ENCODE data around the gene PLXNA2. TPM values are rescaled to one million over a fixed set of nuclear protein-coding genes. Genes with fewer than 3 reads are reported as not detected.

PLXNA2 gene
- total RNA-seq, 2 experiments from 2014 or later = 0.04 TPM; not detected in 1

DNA sequence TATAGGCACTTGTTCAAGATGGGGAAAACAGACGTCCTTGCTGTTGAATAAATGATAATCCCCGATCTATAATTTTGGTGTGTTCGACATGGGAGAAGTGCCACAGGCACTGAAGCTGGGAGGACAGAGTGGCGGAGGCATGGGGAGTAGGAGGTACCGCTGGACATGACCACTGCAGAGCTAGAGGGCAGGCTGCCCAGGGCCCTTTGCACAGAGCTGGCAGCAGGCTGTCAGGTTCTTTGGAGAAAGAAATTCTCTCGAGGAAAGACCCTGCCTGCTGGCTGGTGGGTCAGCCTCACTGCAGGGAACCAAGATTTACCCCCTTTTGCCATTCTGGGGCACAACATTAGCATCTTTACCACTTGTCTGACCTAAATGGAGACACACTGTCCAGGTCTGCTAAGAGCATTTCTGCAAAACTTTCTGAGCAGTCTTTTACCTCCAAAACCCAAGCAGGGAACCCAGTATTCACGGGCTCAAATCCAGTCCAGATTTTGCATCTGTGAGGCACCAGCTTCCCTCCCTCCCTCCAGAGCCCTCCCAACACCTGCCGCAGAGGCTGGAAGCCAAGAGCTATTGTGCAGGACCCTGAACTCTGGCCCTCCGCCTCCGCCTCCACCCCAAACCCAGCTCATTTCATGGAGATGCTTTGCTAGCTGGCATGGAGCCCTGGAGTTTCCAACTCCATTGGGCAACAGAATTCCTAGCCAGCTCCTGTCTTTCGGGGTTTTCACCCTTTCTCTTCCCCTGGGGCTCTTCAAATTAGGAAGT, 142.3 kb downstream of the PLXNA2 start:
- Mint-ChIP-seq H3K36me3 (ENCODE audit: low read depth) (no peaks in the 10 kb centered on the region), H3K27me3 (peaks cover 2% of the 10 kb centered on the region), H3K4me1 (no peaks in the 10 kb centered on the region), H3K9me3 (ENCODE audit: low read depth) (no peaks in the 10 kb centered on the region), H3K27ac (no peak overlapping the region), H3K4me3 (no peak overlapping the region)
- ATAC-seq (no peak), DNase-seq (no peak)
- ChIA-PET POLR2A (no interaction called here), CTCF (interaction anchor here (0.6 to 2.5 kb wide), 5 partner anchors 9 to 80 kb away, joined by 3 to 9 read pairs (median 4); no protein-coding TSS in a partner anchor)
- intact Hi-C loops (cut with DNase I, micrococcal nuclease) = no loop called here

- intact Hi-C loops (cut with DNase I, micrococcal nuclease) = no loop called here
- no peak overlapping the region for H3K4me3 Mint-ChIP-seq
- H3K27ac Mint-ChIP-seq = no peak overlapping the region
- ChIA-PET POLR2A (no interaction called here), CTCF (interaction anchor here (1.2 kb wide), 2 partner anchors 16 to 79 kb away, joined by 3 to 4 read pairs; no protein-coding TSS in a partner anchor)
- no peaks in the 10 kb centered on the region for H3K36me3 Mint-ChIP-seq (ENCODE audit: low read depth)
- no peaks in the 10 kb centered on the region for H3K4me1 Mint-ChIP-seq
- no peaks in the 10 kb centered on the region for H3K9me3 Mint-ChIP-seq (ENCODE audit: low read depth)
- peaks cover 2% of the 10 kb centered on the region for H3K27me3 Mint-ChIP-seq
- no peak for ATAC-seq
- no peak for DNase-seq
These were observed 143.3 kb downstream of the PLXNA2 start for GRCh38 chr1:208100906-208101305.

- H3K4me3 Mint-ChIP-seq = no peak overlapping the region
- CTCF ChIA-PET = no interaction called here
- ATAC-seq (no peak), DNase-seq (no peak)
- H3K36me3 Mint-ChIP-seq (ENCODE audit: low read depth) = no peaks in the 10 kb centered on the region
- H3K4me1 Mint-ChIP-seq = no peaks in the 10 kb centered on the region
- POLR2A ChIA-PET = no interaction called here
- intact Hi-C loops (cut with DNase I, micrococcal nuclease) = no loop called here
- H3K9me3 Mint-ChIP-seq (ENCODE audit: low read depth) = no peaks in the 10 kb centered on the region
- peaks cover 2% of the 10 kb centered on the region for H3K27me3 Mint-ChIP-seq
- H3K27ac Mint-ChIP-seq = no peak overlapping the region
These were observed 144.1 kb downstream of the PLXNA2 start for GRCh38 chr1:208100106-208100505.

- no peak overlapping the region for H3K27ac Mint-ChIP-seq
- H3K9me3 Mint-ChIP-seq (ENCODE audit: low read depth) = no peaks in the 10 kb centered on the region
- intact Hi-C loops (cut with DNase I, micrococcal nuclease) = no loop called here
- no peaks in the 10 kb centered on the region for H3K36me3 Mint-ChIP-seq (ENCODE audit: low read depth)
- ChIA-PET POLR2A (no interaction called here), CTCF (no interaction called here)
- no peak overlapping the region for H3K4me3 Mint-ChIP-seq
- ATAC-seq (no peak), DNase-seq (no peak)
- H3K4me1 Mint-ChIP-seq = no peaks in the 10 kb centered on the region
- H3K27me3 Mint-ChIP-seq = peaks cover 2% of the 10 kb centered on the region
These were observed 145.4 kb downstream of the PLXNA2 start for GRCh38 chr1:208098773-208099172.

DNA sequence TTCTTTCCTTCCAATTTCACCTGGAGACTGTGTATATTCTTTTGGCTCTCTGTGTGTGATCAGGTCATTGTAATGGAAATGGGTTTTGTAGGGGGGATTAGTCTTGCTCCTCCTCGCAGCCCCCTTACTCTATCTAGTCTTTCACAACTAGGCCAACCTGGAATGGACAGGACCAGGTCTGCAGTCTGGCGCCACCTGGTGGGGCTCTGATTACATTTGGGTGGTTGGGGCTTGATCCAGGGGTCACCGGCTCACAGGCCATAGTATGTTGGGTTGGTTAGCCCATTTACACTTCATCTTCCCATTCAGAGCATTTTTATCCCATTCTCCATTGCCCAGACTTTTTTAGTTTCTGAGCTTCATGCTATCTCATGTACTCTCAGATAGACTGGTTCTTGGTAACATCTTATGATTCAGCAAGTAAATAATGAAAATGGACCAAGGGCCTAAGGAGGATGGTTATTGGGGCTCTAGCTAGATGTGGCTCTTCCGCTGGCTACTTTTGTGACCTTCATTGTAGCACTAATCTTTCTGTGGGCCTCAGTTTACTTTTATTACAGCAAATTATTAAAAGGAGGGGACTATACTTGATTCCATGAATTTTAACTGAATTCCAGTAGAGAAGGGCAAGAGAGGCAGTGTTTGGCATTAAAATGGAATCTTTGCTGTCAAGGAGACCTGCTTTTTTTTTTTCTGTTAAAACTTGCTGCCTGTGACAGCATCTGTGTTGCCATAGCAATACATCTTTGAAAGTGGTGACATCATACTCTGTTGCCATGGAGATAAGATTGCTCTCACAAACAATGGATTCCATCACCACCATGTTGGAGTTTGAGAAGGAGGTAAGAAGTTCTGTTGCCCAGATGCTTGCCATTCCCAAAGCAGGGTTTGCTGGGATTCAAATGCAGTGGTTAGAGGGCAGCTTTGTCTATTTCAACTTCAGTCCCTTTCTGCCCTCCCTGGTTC, 150.1 kb downstream of the PLXNA2 start:
- Mint-ChIP-seq H3K9me3 (ENCODE audit: low read depth) (no peaks in the 10 kb centered on the region), H3K27ac (no peak overlapping the region), H3K36me3 (ENCODE audit: low read depth) (no peaks in the 10 kb centered on the region), H3K4me3 (no peak overlapping the region), H3K27me3 (no peaks in the 10 kb centered on the region), H3K4me1 (no peaks in the 10 kb centered on the region)
- intact Hi-C loops (cut with DNase I, micrococcal nuclease) = loop anchor here (1.0 to 2.0 kb wide), 3 partner anchors 23 to 151 kb away; partner anchors contain the start of gene PLXNA2 (in 1 of the 2)
- ChIA-PET CTCF (interaction anchor here (0.5 to 4.2 kb wide), 12 partner anchors 9 to 218 kb away, joined by 3 to 61 read pairs (median 4); no protein-coding TSS in a partner anchor), POLR2A (no interaction called here)
- ATAC-seq = peak; percentile 64
- DNase-seq = peak; percentile 83

GRCh38 chr1:208093046-208093445, 151.1 kb downstream of the PLXNA2 start:
- H3K27ac Mint-ChIP-seq = no peak overlapping the region
- no peaks in the 10 kb centered on the region for H3K9me3 Mint-ChIP-seq (ENCODE audit: low read depth)
- no peaks in the 10 kb centered on the region for H3K27me3 Mint-ChIP-seq
- intact Hi-C loops (cut with DNase I, micrococcal nuclease) = loop anchor here (1.0 to 2.0 kb wide), 3 partner anchors 22 to 152 kb away; partner anchors contain the start of gene PLXNA2 (in 1 of the 2)
- DNase-seq (no peak), ATAC-seq (no peak)
- no peak overlapping the region for H3K4me3 Mint-ChIP-seq
- H3K4me1 Mint-ChIP-seq = peaks cover 4% of the 10 kb centered on the region
- no peaks in the 10 kb centered on the region for H3K36me3 Mint-ChIP-seq (ENCODE audit: low read depth)
- POLR2A ChIA-PET = no interaction called here
- CTCF ChIA-PET = interaction anchor here (1.0 to 4.2 kb wide), 8 partner anchors 10 to 217 kb away, joined by 3 to 61 read pairs (median 4); no protein-coding TSS in a partner anchor

DNA sequence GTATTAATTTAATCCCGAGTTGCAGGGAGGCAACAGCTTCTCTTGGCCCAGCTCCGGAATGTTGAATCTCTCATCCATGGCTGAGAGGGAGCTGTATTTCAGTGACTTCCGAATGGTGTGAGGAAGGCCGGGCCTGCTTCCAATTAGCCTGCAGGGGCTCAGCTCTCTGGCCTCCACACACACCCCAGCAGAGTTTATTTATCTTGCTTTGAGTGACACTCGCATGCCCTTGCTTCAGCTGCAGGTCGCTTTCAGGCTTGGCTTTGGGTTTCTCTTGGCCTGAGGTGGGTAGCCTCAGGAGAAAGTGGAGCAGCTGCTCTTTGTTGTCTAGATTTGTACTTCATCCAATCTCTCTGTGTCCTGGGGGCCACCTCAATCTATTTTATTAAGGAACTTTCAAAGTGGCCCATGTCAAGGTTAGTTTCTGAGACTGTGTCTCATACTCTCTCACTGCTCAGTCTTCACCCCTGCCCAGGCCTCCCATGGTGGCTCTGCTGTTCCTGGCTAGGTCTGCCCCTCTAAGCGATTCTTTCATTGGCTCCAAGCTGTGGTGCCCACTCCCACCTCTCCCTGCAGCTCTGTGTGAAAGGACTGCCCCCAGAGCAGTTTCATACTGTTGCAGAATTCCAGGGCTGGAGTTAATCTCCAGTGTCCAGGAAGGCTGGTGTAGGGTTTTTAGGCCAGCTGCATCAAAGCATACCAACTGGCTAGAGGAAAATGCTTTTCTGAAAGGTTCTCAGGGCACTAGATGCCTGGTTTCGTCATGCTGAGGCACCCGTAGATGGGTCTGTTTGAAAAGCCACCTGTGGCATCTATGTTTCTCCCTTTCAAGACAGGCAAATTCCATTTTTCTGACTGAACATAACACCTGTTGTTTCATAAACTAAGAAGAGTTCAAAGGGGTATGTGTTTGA, 153.5 kb downstream of the PLXNA2 start:
- no peaks in the 10 kb centered on the region for H3K36me3 Mint-ChIP-seq (ENCODE audit: low read depth)
- intact Hi-C loops (cut with DNase I, micrococcal nuclease) = no loop called here
- peaks cover 24% of the 10 kb centered on the region for H3K4me1 Mint-ChIP-seq
- H3K27ac Mint-ChIP-seq = no peak overlapping the region
- ChIA-PET CTCF (interaction anchor here (0.6 to 2.5 kb wide), 6 partner anchors 9 to 491 kb away, joined by 3 to 12 read pairs (median 4); no protein-coding TSS in a partner anchor), POLR2A (no interaction called here)
- DNase-seq (no peak), ATAC-seq (no peak)
- H3K4me3 Mint-ChIP-seq = no peak overlapping the region
- no peaks in the 10 kb centered on the region for H3K27me3 Mint-ChIP-seq
- H3K9me3 Mint-ChIP-seq (ENCODE audit: low read depth) = no peaks in the 10 kb centered on the region

- Mint-ChIP-seq H3K4me1 (peaks cover 25% of the 10 kb centered on the region), H3K9me3 (ENCODE audit: low read depth) (no peaks in the 10 kb centered on the region), H3K27me3 (no peaks in the 10 kb centered on the region), H3K36me3 (ENCODE audit: low read depth) (no peaks in the 10 kb centered on the region), H3K27ac (no peak overlapping the region), H3K4me3 (no peak overlapping the region)
- ATAC-seq = no peak
- ChIA-PET CTCF (interaction anchor here (0.8 to 2.5 kb wide), 5 partner anchors 9 to 155 kb away, joined by 3 to 12 read pairs (median 5); no protein-coding TSS in a partner anchor), POLR2A (no interaction called here)
- no peak for DNase-seq
- intact Hi-C loops (cut with DNase I, micrococcal nuclease) = loop anchor here in 1 of 2 experiments (5.0 kb wide), 1 partner anchor 443 kb away; the partner anchor contains the start of gene CR1L
These were observed 154.3 kb downstream of the PLXNA2 start for GRCh38 chr1:208089761-208090370.

GRCh38 chr1:208089149-208089548, 155.0 kb downstream of the PLXNA2 start:
- intact Hi-C loops (cut with DNase I, micrococcal nuclease) = loop anchor here in 1 of 2 experiments (5.0 kb wide), 1 partner anchor 442 kb away; the partner anchor contains the start of gene CR1L
- CTCF ChIA-PET = interaction anchor here (1.4 to 2.5 kb wide), 3 partner anchors 19 to 156 kb away, joined by 3 to 12 read pairs (median 7); no protein-coding TSS in a partner anchor
- Mint-ChIP-seq H3K4me1 (peaks cover 25% of the 10 kb centered on the region), H3K27me3 (no peaks in the 10 kb centered on the region), H3K4me3 (no peak overlapping the region), H3K27ac (no peak overlapping the region), H3K36me3 (ENCODE audit: low read depth) (no peaks in the 10 kb centered on the region), H3K9me3 (ENCODE audit: low read depth) (no peaks in the 10 kb centered on the region)
- ATAC-seq = no peak
- no peak for DNase-seq
- POLR2A ChIA-PET = no interaction called here

GRCh38 chr1:208088319-208088718, 155.9 kb downstream of the PLXNA2 start:
- intact Hi-C loops (cut with DNase I, micrococcal nuclease) = loop anchor here in 1 of 2 experiments (5.0 kb wide), 1 partner anchor 441 kb away; the partner anchor contains the start of gene CR1L

More at GRCh38 chr1:208088319-208088718, 155.9 kb downstream of the PLXNA2 start:
- ChIA-PET POLR2A (no interaction called here), CTCF (interaction anchor here (0.7 to 2.5 kb wide), 3 partner anchors 9 to 157 kb away, joined by 3 to 12 read pairs (median 7); no protein-coding TSS in a partner anchor)
- H3K4me3 Mint-ChIP-seq = no peak overlapping the region
- H3K27ac Mint-ChIP-seq = no peak overlapping the region
- H3K36me3 Mint-ChIP-seq (ENCODE audit: low read depth) = no peaks in the 10 kb centered on the region
- peak; percentile 35 for DNase-seq
- no peaks in the 10 kb centered on the region for H3K9me3 Mint-ChIP-seq (ENCODE audit: low read depth)
- ATAC-seq = peak; percentile 52
- peaks cover 25% of the 10 kb centered on the region for H3K4me1 Mint-ChIP-seq
- no peaks in the 10 kb centered on the region for H3K27me3 Mint-ChIP-seq
